ENCODE results near the gene L3MBTL4. TPM values are rescaled to one million over a fixed set of nuclear protein-coding genes. Genes with fewer than 3 reads are reported as not detected.

Gene L3MBTL4
- total RNA-seq, 1 experiment from 2014 or later = not detected

GRCh38 chr18:6444466-6445228, 29.9 kb upstream of the L3MBTL4 start:
- no peak overlapping the region for H2AFZ ChIP-seq (ENCODE audit: low read depth, low read length, poor library complexity, severe bottlenecking)
- ChIA-PET CTCF (no interaction called here), POLR2A (no interaction called here), RAD21 (ENCODE audit: low non-redundant PET in 1 of 2, low total read pairs in 2 of 2, uncharacterized antibody in 2 of 2, unreplicated experiment in 2 of 2) (no interaction called here)
- H3K36me3 ChIP-seq (ENCODE audit: control insufficient read depth in 1 of 2, insufficient read depth in 2 of 2, low read length in 2 of 2) = no peaks in the 10 kb centered on the region
- no TSS peak for BruUV-seq (replicated peaks)
- no peaks in the 10 kb centered on the region for H4K20me1 ChIP-seq (ENCODE audit: insufficient read depth)
- no peak overlapping the region for H3K27ac ChIP-seq (ENCODE audit: low read depth, low read length)
- no peak overlapping the region for H3K4me3 ChIP-seq (replicated peaks in 1 of 2; ENCODE audit: low read depth in 1 of 2, low read length in 2 of 2)
- DNase-seq (ENCODE audit: low read depth, low spot score) (no peak), ATAC-seq (no peak)
- no peaks in the 10 kb centered on the region for H3K79me2 ChIP-seq (ENCODE audit: insufficient read depth, low read length)
- no peak overlapping the region for H3K4me2 ChIP-seq (ENCODE audit: low read length)
- peaks cover 8 to 36% of the 10 kb centered on the region in 2 experiments; a peak in 2 of 4 replicates for H3K9me3 ChIP-seq (ENCODE audit: control insufficient read depth in 1 of 2, insufficient read depth in 1 of 2, low read depth in 1 of 2, low read length in 2 of 2)
- no peaks in the 10 kb centered on the region for H3K9me2 ChIP-seq (ENCODE audit: insufficient read depth)
- TF ChIP-seq CBX3 (IDR thresholded peaks at IDR 0.05; ENCODE audit: low read depth) = no peak
- TF ChIP-seq RAD21 (IDR thresholded peaks at IDR 0.05; ENCODE audit: low read depth) = no peak
- no peaks in the 10 kb centered on the region for H3K4me1 ChIP-seq (ENCODE audit: control insufficient read depth in 1 of 2, insufficient read depth in 2 of 2, low read length in 2 of 2)
- no peaks in the 10 kb centered on the region for H3K27me3 ChIP-seq (ENCODE audit: insufficient read depth, low read length)
- H3K9ac ChIP-seq (ENCODE audit: low read length) = no peak overlapping the region
- intact Hi-C loops (cut with micrococcal nuclease) = no loop called here

- Histone ChIP-seq H3K4me2 (ENCODE audit: low read length) (no peak overlapping the region), H3K27me3 (ENCODE audit: insufficient read depth, low read length) (no peaks in the 10 kb centered on the region), H3K9me2 (ENCODE audit: insufficient read depth) (no peaks in the 10 kb centered on the region), H2AFZ (ENCODE audit: low read depth, low read length, poor library complexity, severe bottlenecking) (no peak overlapping the region), H3K4me3 (replicated peaks in 1 of 2; ENCODE audit: low read depth in 1 of 2, low read length in 2 of 2) (no peak overlapping the region), H3K4me1 (ENCODE audit: control insufficient read depth in 1 of 2, insufficient read depth in 2 of 2, low read length in 2 of 2) (no peaks in the 10 kb centered on the region), H3K79me2 (ENCODE audit: insufficient read depth, low read length) (no peaks in the 10 kb centered on the region), H3K36me3 (ENCODE audit: control insufficient read depth in 1 of 2, insufficient read depth in 2 of 2, low read length in 2 of 2) (no peaks in the 10 kb centered on the region), H3K9me3 (ENCODE audit: control insufficient read depth in 1 of 2, insufficient read depth in 1 of 2, low read depth in 1 of 2, low read length in 2 of 2) (peaks cover 12 to 41% of the 10 kb centered on the region in 2 experiments; a peak in 2 of 4 replicates), H3K9ac (ENCODE audit: low read length) (no peak overlapping the region), H4K20me1 (ENCODE audit: insufficient read depth) (no peaks in the 10 kb centered on the region), H3K27ac (ENCODE audit: low read depth, low read length) (no peak overlapping the region)
- ChIA-PET RAD21 (ENCODE audit: low non-redundant PET in 1 of 2, low total read pairs in 2 of 2, uncharacterized antibody in 2 of 2, unreplicated experiment in 2 of 2) (no interaction called here), POLR2A (no interaction called here), CTCF (no interaction called here)
- intact Hi-C loops (cut with micrococcal nuclease) = no loop called here
- TF ChIP-seq EZH2 (IDR thresholded peaks at IDR 0.05) (no peak), ZBTB33 (IDR thresholded peaks at IDR 0.05; ENCODE audit: extremely low read depth, insufficient replicate concordance, low read length) (no peak), CBX3 (IDR thresholded peaks at IDR 0.05; ENCODE audit: low read depth) (no peak), YY1 (IDR thresholded peaks at IDR 0.05; ENCODE audit: extremely low read depth, insufficient replicate concordance, low read depth, low read length) (no peak)
- TF ChIP-seq, protein P1, sequence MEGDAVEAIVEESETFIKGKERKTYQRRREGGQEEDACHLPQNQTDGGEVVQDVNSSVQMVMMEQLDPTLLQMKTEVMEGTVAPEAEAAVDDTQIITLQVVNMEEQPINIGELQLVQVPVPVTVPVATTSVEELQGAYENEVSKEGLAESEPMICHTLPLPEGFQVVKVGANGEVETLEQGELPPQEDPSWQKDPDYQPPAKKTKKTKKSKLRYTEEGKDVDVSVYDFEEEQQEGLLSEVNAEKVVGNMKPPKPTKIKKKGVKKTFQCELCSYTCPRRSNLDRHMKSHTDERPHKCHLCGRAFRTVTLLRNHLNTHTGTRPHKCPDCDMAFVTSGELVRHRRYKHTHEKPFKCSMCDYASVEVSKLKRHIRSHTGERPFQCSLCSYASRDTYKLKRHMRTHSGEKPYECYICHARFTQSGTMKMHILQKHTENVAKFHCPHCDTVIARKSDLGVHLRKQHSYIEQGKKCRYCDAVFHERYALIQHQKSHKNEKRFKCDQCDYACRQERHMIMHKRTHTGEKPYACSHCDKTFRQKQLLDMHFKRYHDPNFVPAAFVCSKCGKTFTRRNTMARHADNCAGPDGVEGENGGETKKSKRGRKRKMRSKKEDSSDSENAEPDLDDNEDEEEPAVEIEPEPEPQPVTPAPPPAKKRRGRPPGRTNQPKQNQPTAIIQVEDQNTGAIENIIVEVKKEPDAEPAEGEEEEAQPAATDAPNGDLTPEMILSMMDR (IDR thresholded peaks at IDR 0.05 in 2 of 3, conservative IDR thresholded peaks at IDR 0.05 in 1 of 3; ENCODE audit: borderline replicate concordance in 1 of 3, insufficient read depth in 1 of 3, low read depth in 2 of 3, low read length in 2 of 3) = no peak
- ATAC-seq (no peak), DNase-seq (ENCODE audit: low read depth, low spot score) (no peak)
- no TSS peak for BruUV-seq (replicated peaks)
Observed at GRCh38 chr18:6441200-6441599, 26.5 kb upstream of the L3MBTL4 start.
